Kidney (tissue), 14 donors: ENCODE results near the gene IL25. TPM values are rescaled to one million over a fixed set of nuclear protein-coding genes. Genes with fewer than 3 reads are reported as not detected.
"Not testable (repeated sequence)": the region's sequence is repeated elsewhere in the genome, so short reads cannot be mapped to it uniquely, and the experiment has no call there.

Experiments used
- DNase-seq, 5 donors: peaks; one replicate each; pipeline ENCODE4 v3.0.0-alpha.2; 2013 to 2020
- FAIRE-seq: peaks from 2 replicates; lab custom pipeline; 2012; peaks lifted over from hg19 to GRCh38; lab: Jason Lieb, UNC
- H3K27ac ChIP-seq, 2 donors: one replicate each; pipeline ENCODE4 v1.7.0; 2013; ENCODE audit warnings: low read depth in 2 of 2, low read length in 2 of 2, inconsistent platforms in 1 of 2
- H3K27me3 ChIP-seq: one replicate; pipeline ENCODE4 v1.7.1; 2013; ENCODE audit warnings: low read length, inconsistent platforms; ENCODE audit not compliant: control insufficient read depth, insufficient read depth
- H3K36me3 ChIP-seq, 3 donors: one replicate each; pipeline versions ENCODE4 v1.7.0 to v1.7.1; 2013; ENCODE audit warnings: low read length in 3 of 3, control low read depth in 1 of 3, inconsistent platforms in 1 of 3; ENCODE audit not compliant: insufficient read depth in 3 of 3, control insufficient read depth in 2 of 3
- H3K4me1 ChIP-seq, 3 donors: one replicate each; pipeline versions ENCODE4 v1.7.0 to v1.7.1; 2013; ENCODE audit warnings: low read length in 3 of 3, inconsistent platforms in 1 of 3, low read depth in 1 of 3; ENCODE audit not compliant: control insufficient read depth in 2 of 3, insufficient read depth in 2 of 3
- H3K4me3 ChIP-seq, 3 donors: one replicate each; pipeline versions ENCODE4 v1.7.0 to v1.8.1; 2013; ENCODE audit warnings: low read length in 3 of 3, control low read depth in 1 of 3, inconsistent platforms in 1 of 3
- H3K9ac ChIP-seq, 3 donors: one replicate each; pipeline versions ENCODE4 v1.7.0 to v1.7.1; 2013; ENCODE audit warnings: low read length in 3 of 3, control low read depth in 1 of 3, inconsistent platforms in 1 of 3
- H3K9me3 ChIP-seq, 3 donors: one replicate each; pipeline versions ENCODE4 v1.7.0 to v1.7.1; 2013; ENCODE audit warnings: low read length in 3 of 3, control low read depth in 1 of 3, inconsistent platforms in 1 of 3; ENCODE audit not compliant: control insufficient read depth in 2 of 3, insufficient read depth in 1 of 3
- CTCF ChIP-seq: IDR thresholded peaks from 3 replicates; pipeline ENCODE4 v1.5.1; 2012; ENCODE audit warnings: mild to moderate bottlenecking, moderate library complexity, borderline replicate concordance; ENCODE audit not compliant: insufficient read depth; ENCODE audit errors: extremely low read depth
- intact Hi-C: fragments of 100-400 bp; cut with DNase I; formaldehyde crosslinking; loops from one replicate; pipeline ENCODE4 v1.11.1; 2022
- polyA plus RNA-seq: library from polyadenylated mRNA; stranded (reverse); fragments of 350-450 nt; fragmentation: Illumina TruSeq; extraction: RNeasy Lipid Tissue Mini Kit (QIAGEN cat#74804); gene quantifications from one replicate; pipeline ENCODE4 v1.2.3, GENCODE V29; 2014; ENCODE audit warnings: low read depth, low replicate concordance; ENCODE audit not compliant: insufficient read depth
- total RNA-seq: library from RNA; stranded (reverse); fragmentation: NEBNext Ultra II Directional; extraction: Animal tissue kit (Norgen Biotek cat#: 25700); gene quantifications from one replicate; pipeline ENCODE4 v1.2.1, GENCODE V29; 2021
- donor health status: control.
- donor health status: control.
- donor health status: control.
- donor health status: control.
- donor health status: control.
- donor health status: DM: yes; HTN: yes; CAD: no.
- donor health status: Normal renal cell carcinoma (clear cell type).

IL25 gene
- total and polyA plus RNA-seq, 2 donors from 2014 or later = not detected

GRCh38 chr14:23387916-23388882 is 15.6 kb downstream of the IL25 start:
- Histone ChIP-seq H3K4me3 (no peak overlapping the region), H3K27me3 (no peaks in the 10 kb centered on the region), H3K9ac (no peak overlapping the region), H3K27ac (no peak overlapping the region), H3K9me3 (no peaks in the 10 kb centered on the region), H3K36me3 (no peaks in the 10 kb centered on the region), H3K4me1 (no peaks in the 10 kb centered on the region)
- no peak for TF ChIP-seq CTCF
- DNase-seq (no peak), FAIRE-seq (no peak)
- intact Hi-C loops = no loop called here

GRCh38 chr14:23388996-23389395 is 16.4 kb downstream of the IL25 start:
- H3K27ac ChIP-seq = no peak overlapping the region
- DNase-seq = no peak
- H3K27me3 ChIP-seq = no peaks in the 10 kb centered on the region
- H3K9me3 ChIP-seq = no peaks in the 10 kb centered on the region
- intact Hi-C loops = no loop called here
- no peak for FAIRE-seq
- H3K4me3 ChIP-seq = no peak overlapping the region
- no peaks in the 10 kb centered on the region for H3K36me3 ChIP-seq
- H3K9ac ChIP-seq = no peak overlapping the region
- TF ChIP-seq CTCF = no peak
- no peaks in the 10 kb centered on the region for H3K4me1 ChIP-seq

GRCh38 chr14:23389396-23389795 is 16.8 kb downstream of the IL25 start:
- Histone ChIP-seq H3K4me3 (no peak overlapping the region), H3K27ac (no peak overlapping the region), H3K36me3 (no peaks in the 10 kb centered on the region), H3K27me3 (no peaks in the 10 kb centered on the region), H3K4me1 (no peaks in the 10 kb centered on the region), H3K9ac (no peak overlapping the region), H3K9me3 (no peaks in the 10 kb centered on the region)
- intact Hi-C loops = no loop called here
- no peak for DNase-seq
- no peak for TF ChIP-seq CTCF
- FAIRE-seq = no peak

- intact Hi-C loops, H3K9ac ChIP-seq, H3K36me3 ChIP-seq, H3K9me3 ChIP-seq, H3K4me1 ChIP-seq, DNase-seq, H3K4me3 ChIP-seq, FAIRE-seq, H3K27me3 ChIP-seq, H3K27ac ChIP-seq: not testable (repeated sequence)
Observed at GRCh38 chr14:23389871-23390270, 17.3 kb downstream of the IL25 start.
